HL-60 (cell line): Measurements from ENCODE around the gene NSUN7.

Experiments
- DNase-seq, 2 experiments: peaks; one replicate each; pipeline ENCODE4 v3.0.0-alpha.2; 2010 to 2020; ENCODE audit warnings: low read depth in 1 of 2, low spot score in 1 of 2
- H3K27ac ChIP-seq: fragments of 250-450 bp; sonication (Bioruptor Pico); replicated peaks from 2 replicates; pipeline ENCODE4 v1.5.1; 2020; ENCODE audit warnings: mild to moderate bottlenecking, moderate library complexity
- H3K27me3 ChIP-seq: fragments of 250-450 bp; sonication (Bioruptor Pico); 2 replicates; pipeline ENCODE4 v1.5.1; 2021; ENCODE audit warnings: mild to moderate bottlenecking, moderate library complexity; ENCODE audit not compliant: insufficient read depth, poor library complexity, severe bottlenecking
- H3K4me3 ChIP-seq: replicated peaks from 2 replicates; pipeline ENCODE4 v1.5.1; 2011; ENCODE audit warnings: mild to moderate bottlenecking, control low read depth, low read length; ENCODE audit not compliant: insufficient read depth
- GABPA ChIP-seq: IDR thresholded peaks from 2 replicates; pipeline ENCODE4 v1.6.1; 2012; ENCODE audit warnings: low read depth
- POLR2AphosphoS5 ChIP-seq: IDR thresholded peaks from 2 replicates; pipeline ENCODE4 v1.6.1; 2012; ENCODE audit warnings: low read depth
- SPI1 ChIP-seq: IDR thresholded peaks from 2 replicates; pipeline ENCODE4 v1.6.1; 2012; ENCODE audit warnings: low read depth, mild to moderate bottlenecking, borderline replicate concordance
- TF ChIP-seq, protein P1 (sequence below): IDR thresholded peaks from 2 replicates; pipeline ENCODE4 v1.6.1; 2012; ENCODE audit warnings: low read depth; ENCODE audit not compliant: insufficient replicate concordance
- TF ChIP-seq, protein P2 (sequence below): IDR thresholded peaks from one replicate; pipeline ENCODE4 v1.5.1; 2011; ENCODE audit warnings: low read length, control low read depth, inconsistent platforms; ENCODE audit not compliant: insufficient read depth

The NSUN7 gene

DNA sequence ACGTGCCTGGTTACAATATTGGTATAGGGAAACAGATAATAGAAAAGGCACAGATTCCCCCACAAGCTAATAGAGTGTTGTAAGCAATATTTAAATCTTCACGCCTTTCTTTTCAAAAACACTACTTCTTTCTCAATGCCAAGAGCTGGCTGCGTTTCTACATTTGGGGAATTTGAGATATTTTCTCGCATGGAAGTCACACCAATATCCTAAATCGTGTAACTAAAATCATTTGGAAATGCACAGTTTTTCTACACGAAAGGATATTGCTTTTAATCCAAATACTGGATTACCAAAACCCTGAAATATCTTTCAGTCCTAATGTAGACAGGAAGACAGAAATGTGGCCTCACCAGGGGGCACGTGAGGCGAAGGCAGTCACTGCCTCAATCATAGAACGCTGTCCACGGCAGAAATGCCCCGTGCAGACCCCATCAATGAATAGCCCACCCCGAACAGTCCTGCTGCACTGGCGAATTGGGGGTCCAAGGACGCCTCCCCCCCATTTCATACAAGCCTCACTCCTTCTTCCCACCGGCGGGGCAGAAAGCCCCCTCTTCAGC lies 106.6 kb downstream of the NSUN7 start:
- TF ChIP-seq, protein P1, sequence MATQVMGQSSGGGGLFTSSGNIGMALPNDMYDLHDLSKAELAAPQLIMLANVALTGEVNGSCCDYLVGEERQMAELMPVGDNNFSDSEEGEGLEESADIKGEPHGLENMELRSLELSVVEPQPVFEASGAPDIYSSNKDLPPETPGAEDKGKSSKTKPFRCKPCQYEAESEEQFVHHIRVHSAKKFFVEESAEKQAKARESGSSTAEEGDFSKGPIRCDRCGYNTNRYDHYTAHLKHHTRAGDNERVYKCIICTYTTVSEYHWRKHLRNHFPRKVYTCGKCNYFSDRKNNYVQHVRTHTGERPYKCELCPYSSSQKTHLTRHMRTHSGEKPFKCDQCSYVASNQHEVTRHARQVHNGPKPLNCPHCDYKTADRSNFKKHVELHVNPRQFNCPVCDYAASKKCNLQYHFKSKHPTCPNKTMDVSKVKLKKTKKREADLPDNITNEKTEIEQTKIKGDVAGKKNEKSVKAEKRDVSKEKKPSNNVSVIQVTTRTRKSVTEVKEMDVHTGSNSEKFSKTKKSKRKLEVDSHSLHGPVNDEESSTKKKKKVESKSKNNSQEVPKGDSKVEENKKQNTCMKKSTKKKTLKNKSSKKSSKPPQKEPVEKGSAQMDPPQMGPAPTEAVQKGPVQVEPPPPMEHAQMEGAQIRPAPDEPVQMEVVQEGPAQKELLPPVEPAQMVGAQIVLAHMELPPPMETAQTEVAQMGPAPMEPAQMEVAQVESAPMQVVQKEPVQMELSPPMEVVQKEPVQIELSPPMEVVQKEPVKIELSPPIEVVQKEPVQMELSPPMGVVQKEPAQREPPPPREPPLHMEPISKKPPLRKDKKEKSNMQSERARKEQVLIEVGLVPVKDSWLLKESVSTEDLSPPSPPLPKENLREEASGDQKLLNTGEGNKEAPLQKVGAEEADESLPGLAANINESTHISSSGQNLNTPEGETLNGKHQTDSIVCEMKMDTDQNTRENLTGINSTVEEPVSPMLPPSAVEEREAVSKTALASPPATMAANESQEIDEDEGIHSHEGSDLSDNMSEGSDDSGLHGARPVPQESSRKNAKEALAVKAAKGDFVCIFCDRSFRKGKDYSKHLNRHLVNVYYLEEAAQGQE, result no peak
- TF ChIP-seq SPI1 (no peak), GABPA (no peak), POLR2AphosphoS5 (no peak)
- TF ChIP-seq, protein P2, sequence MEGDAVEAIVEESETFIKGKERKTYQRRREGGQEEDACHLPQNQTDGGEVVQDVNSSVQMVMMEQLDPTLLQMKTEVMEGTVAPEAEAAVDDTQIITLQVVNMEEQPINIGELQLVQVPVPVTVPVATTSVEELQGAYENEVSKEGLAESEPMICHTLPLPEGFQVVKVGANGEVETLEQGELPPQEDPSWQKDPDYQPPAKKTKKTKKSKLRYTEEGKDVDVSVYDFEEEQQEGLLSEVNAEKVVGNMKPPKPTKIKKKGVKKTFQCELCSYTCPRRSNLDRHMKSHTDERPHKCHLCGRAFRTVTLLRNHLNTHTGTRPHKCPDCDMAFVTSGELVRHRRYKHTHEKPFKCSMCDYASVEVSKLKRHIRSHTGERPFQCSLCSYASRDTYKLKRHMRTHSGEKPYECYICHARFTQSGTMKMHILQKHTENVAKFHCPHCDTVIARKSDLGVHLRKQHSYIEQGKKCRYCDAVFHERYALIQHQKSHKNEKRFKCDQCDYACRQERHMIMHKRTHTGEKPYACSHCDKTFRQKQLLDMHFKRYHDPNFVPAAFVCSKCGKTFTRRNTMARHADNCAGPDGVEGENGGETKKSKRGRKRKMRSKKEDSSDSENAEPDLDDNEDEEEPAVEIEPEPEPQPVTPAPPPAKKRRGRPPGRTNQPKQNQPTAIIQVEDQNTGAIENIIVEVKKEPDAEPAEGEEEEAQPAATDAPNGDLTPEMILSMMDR, result no peak
- no peak for DNase-seq
- Histone ChIP-seq H3K27me3 (no peaks in the 10 kb centered on the region), H3K4me3 (peak overlapping the region; percentile 59), H3K27ac (peak overlapping the region; percentile 57)

DNA sequence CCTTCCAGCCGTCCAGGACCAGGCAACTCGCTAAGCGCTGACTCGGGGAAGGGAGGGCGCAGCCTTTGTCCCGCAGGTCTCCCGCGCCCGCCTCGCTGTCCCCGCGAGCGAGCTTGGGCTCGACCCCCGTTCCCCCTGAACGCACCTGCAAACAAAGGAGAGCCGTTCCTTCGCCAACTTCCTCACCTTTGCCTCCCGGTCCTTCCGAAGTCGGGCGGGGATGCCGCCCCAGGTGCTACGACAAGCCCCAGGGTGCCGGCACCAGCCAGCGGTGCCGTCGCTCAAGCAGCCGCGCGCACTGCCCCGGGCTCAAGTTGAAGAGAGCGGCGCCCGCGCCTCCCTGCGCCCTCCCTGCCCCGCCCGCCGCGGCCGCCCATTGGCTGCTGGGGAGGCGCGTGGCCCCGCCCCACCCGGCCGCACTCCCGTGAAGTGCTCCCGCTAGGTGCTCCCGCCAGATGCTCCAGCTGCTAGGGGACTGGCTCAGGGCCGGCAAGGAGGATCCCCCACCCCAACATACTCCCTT lies 107.1 kb downstream of the NSUN7 start:
- peak; percentile 51 to 64 for DNase-seq
- peak overlapping the region; percentile 57 for H3K27ac ChIP-seq

DNA sequence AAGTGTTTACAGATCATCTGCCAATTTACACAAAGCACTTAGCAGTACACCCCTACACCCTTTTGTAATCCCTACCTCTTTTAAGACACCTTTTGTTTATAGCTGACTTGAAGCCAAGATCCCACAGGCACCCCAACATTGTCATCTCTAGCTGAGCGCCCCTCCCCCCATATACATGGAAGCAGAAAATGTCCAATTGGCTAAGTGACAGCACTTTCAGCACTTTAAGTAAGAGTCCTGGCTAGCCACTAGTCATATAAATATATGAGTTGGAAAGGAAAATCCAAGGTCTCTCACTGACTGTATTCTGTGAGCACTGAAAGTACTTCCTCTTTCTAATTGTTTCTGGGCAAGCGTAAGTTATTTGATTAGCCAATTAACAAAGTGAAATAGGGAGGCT lies 108.2 kb downstream of the NSUN7 start:
- no peaks in the 10 kb centered on the region for H3K27me3 ChIP-seq
- no peak overlapping the region for H3K4me3 ChIP-seq
- H3K27ac ChIP-seq, result no peak overlapping the region
- DNase-seq, result no peak
- peak; percentile 38; the same call in 1 of the 2 replicates for TF ChIP-seq SPI1
- TF ChIP-seq, protein P2, result no peak

More for the DNA sequence above, 107.1 kb downstream of the NSUN7 start:
- Histone ChIP-seq H3K27me3 (no peaks in the 10 kb centered on the region), H3K4me3 (peak overlapping the region; percentile 59)
- TF ChIP-seq SPI1 (no peak), POLR2AphosphoS5 (no peak), GABPA (no peak)
- TF ChIP-seq, protein P2, result no peak
- TF ChIP-seq, protein P1, result no peak

DNA sequence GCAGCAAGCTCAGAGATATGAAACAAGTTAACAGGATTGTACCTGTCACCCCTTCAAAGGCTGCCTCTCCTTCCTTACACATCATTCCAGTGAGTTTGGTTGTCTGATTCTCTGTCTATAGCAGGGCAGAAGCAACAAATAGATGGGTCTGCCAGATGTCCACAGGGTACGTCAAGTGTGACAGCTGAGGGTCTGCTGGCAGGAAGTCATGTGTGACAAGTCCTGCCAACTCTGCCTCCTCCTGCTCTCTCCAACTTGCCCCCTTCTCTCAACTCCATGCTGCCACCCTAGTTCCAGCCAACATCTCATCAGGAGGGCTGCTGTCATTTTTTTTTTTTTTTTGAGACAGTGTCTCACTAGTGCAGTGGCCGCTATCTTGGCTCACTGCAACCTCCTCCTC lies 109.2 kb downstream of the NSUN7 start:
- TF ChIP-seq POLR2AphosphoS5 (no peak), SPI1 (no peak), GABPA (no peak)
- TF ChIP-seq, protein P2, result no peak
- TF ChIP-seq, protein P1, result no peak
- no peak for DNase-seq
- Histone ChIP-seq H3K27me3 (peaks cover 2% of the 10 kb centered on the region), H3K4me3 (no peak overlapping the region), H3K27ac (no peak overlapping the region)
